OCI-LY7 (cell line): Measurements from ENCODE around the gene SLC22A4. TPM values are rescaled to one million over a fixed set of nuclear protein-coding genes. Genes with fewer than 3 reads are reported as not detected.

Source experiments
- BruUV-seq: library from RNA; stranded (reverse); fragments of 400-500 nt; replicated peaks from 2 replicates; lab custom pipeline; 2021; lab: Mats Ljungman, UMichigan
- CTCF ChIA-PET: fragments of 300-600 bp; sonication (Branson Sonifier 250); formaldehyde crosslinking; loops from one replicate; lab custom pipeline; 2022; ENCODE audit warnings: antibody characterized with exemption; ENCODE audit not compliant: unreplicated experiment; lab: Charles Lee
- POLR2A ChIA-PET: fragments of 300-600 bp; sonication (Branson Sonifier 250); formaldehyde crosslinking; loops from one replicate; lab custom pipeline; 2022; ENCODE audit warnings: antibody characterized with exemption; lab: Charles Lee
- DNase-seq: peaks from one replicate; pipeline ENCODE4 v3.0.0-alpha.2; 2015; ENCODE audit warnings: low spot score
- H2AFZ ChIP-seq: fragments of 200-600 bp; sonication (generic), shearing (Covaris generic); 2 replicates; pipeline ENCODE4 v1.6.1; 2014; ENCODE audit warnings: mild to moderate bottlenecking, antibody characterized with exemption, low read length, moderate library complexity
- H3K27ac ChIP-seq: fragments of 200-600 bp; sonication (generic); 2 replicates; pipeline ENCODE4 v1.5.1; 2014; ENCODE audit warnings: mixed run types, low read depth, mild to moderate bottlenecking, moderate library complexity, low read length, inconsistent platforms; ENCODE audit not compliant: poor library complexity, severe bottlenecking
- H3K36me3 ChIP-seq: fragments of 200-600 bp; sonication (generic); 2 replicates; pipeline ENCODE4 v1.6.1; 2014; ENCODE audit warnings: mild to moderate bottlenecking, antibody characterized with exemption, low read length, moderate library complexity, mixed read lengths; ENCODE audit not compliant: insufficient read depth
- H3K4me1 ChIP-seq: fragments of 200-600 bp; sonication (generic); 2 replicates; pipeline ENCODE4 v1.5.1; 2014; ENCODE audit warnings: mild to moderate bottlenecking, low read length; ENCODE audit not compliant: insufficient read depth, poor library complexity, severe bottlenecking
- H3K4me2 ChIP-seq: fragments of 200-600 bp; sonication (generic); 2 replicates; pipeline ENCODE4 v1.6.1; 2014; ENCODE audit warnings: mild to moderate bottlenecking, low read length
- H3K4me3 ChIP-seq: fragments of 200-600 bp; sonication (generic); 2 replicates; pipeline ENCODE4 v1.5.1; 2014; ENCODE audit warnings: mild to moderate bottlenecking, low read depth, low read length; ENCODE audit not compliant: poor library complexity, severe bottlenecking
- H3K79me2 ChIP-seq: fragments of 200-600 bp; sonication (generic); 2 replicates; pipeline ENCODE4 v1.6.1; 2016; ENCODE audit warnings: low read depth, mild to moderate bottlenecking, low read length, moderate library complexity, mixed read lengths; ENCODE audit not compliant: insufficient read depth
- H3K9me2 ChIP-seq: fragments of 200-600 bp; sonication (generic); 2 replicates; pipeline ENCODE4 v1.6.1; 2016; ENCODE audit warnings: mild to moderate bottlenecking, low read length, mixed read lengths; ENCODE audit not compliant: insufficient read depth
- H3K9me3 ChIP-seq: fragments of 200-600 bp; sonication (generic); 2 replicates; pipeline ENCODE4 v1.6.1; 2014; ENCODE audit warnings: mild to moderate bottlenecking, mixed run types, low read length, mixed read lengths
- H4K20me1 ChIP-seq: fragments of 200-600 bp; sonication (generic); 2 replicates; pipeline ENCODE4 v1.6.1; 2014; ENCODE audit warnings: mild to moderate bottlenecking, antibody characterized with exemption, low read length, moderate library complexity, mixed read lengths; ENCODE audit not compliant: insufficient read depth
- CTCF ChIP-seq: fragments of 200-600 bp; sonication (generic); conservative IDR thresholded peaks from 2 replicates; pipeline ENCODE4 v1.5.1; 2014; ENCODE audit warnings: mild to moderate bottlenecking, antibody characterized with exemption, low read length, moderate library complexity, mixed read lengths
- EZH2phosphoT487 ChIP-seq: fragments of 200-600 bp; sonication (generic); IDR thresholded peaks from 2 replicates; pipeline ENCODE4 v1.6.1; 2018; ENCODE audit warnings: low read depth, borderline replicate concordance, mild to moderate bottlenecking, mixed run types, antibody characterized with exemption, low read length, moderate library complexity, mixed read lengths
- intact Hi-C: fragments of 100-400 bp; cut with micrococcal nuclease; formaldehyde crosslinking; loops from one replicate; pipeline ENCODE4 v1.10.0; 2022; ENCODE audit not compliant: unreplicated experiment
- total RNA-seq, 2 experiments: library from RNA; depleted of rRNA in 1 of 2; stranded (reverse); fragments of >200 nt in 1 of 2; shearing (Covaris generic) in 1 of 2; gene quantifications; 2 replicates each; pipeline ENCODE4 v1.2.3, GENCODE V29; 2014 to 2022

Gene SLC22A4
- total RNA-seq, 2 experiments from 2014 or later = not detected

DNA sequence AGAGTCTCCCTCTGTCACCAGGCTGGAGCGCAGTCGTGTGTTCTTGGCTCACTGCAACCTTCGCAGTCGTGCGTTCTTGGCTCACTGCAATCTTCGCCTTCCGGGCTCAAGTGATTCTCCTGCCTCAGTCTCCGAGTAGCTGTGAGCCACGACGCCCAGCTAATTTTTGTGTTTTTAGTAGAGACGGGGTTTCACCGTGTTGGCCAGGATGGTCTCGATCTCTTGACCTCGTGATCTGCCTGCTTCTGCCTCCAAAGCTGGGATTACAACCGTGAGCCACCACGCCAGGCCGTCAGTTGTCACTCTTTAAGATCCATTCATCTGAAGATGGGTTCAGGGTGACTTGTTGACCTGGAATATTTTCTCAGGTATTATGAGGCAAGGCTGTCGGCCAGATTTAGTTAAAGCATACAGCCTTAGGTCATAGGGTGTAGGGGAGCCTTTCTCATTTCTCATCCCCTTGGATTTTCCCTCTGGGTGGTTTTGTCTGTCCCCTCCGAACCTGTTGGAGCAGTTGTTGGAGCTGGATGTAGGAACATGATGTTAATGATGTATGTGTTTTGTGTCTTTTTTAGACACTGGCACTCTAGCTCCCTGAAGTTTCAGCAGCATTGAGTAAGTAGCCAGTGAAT, 76.9 kb downstream of the SLC22A4 start:
- intact Hi-C loops = no loop called here
- Histone ChIP-seq H3K79me2 (no peaks in the 10 kb centered on the region), H3K4me3 (no peak overlapping the region), H3K27ac (no peak overlapping the region), H3K4me1 (no peaks in the 10 kb centered on the region), H3K4me2 (no peak overlapping the region), H3K36me3 (no peaks in the 10 kb centered on the region), H2AFZ (no peak overlapping the region), H3K9me3 (no peaks in the 10 kb centered on the region), H4K20me1 (no peaks in the 10 kb centered on the region), H3K9me2 (no peaks in the 10 kb centered on the region)
- TF ChIP-seq EZH2phosphoT487 = no peak
- TF ChIP-seq CTCF = no peak
- BruUV-seq = no TSS peak
- ChIA-PET CTCF (no interaction called here), POLR2A (interaction anchor here (1.1 kb wide), 1 partner anchor 380 kb away, joined by 7 read pairs; no protein-coding TSS in a partner anchor)
- DNase-seq = no peak

DNA sequence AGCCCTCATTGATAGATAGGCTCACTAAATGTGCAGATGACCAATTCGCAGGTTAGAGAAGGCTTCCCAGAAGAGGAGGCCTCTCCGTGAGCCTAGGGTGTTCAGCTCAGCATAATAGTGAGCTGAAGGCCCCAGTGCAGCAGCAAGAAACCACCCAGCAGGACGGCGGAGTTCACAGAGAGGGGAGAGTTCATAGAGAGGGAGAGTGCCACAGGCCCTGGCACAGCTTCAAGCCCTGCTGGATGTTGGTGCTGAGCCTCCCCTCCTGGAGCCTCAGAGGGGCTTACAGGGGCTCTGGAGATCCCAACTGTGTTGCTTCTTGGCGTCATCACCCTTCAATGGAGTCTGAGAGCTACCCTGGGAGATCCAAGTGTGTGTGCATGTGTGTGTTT, 77.4 kb downstream of the SLC22A4 start:
- no peaks in the 10 kb centered on the region for H4K20me1 ChIP-seq
- no peaks in the 10 kb centered on the region for H3K36me3 ChIP-seq
- H3K4me2 ChIP-seq = no peak overlapping the region
- H3K9me3 ChIP-seq = no peaks in the 10 kb centered on the region
- TF ChIP-seq CTCF (no peak), EZH2phosphoT487 (no peak)
- no peak overlapping the region for H3K4me3 ChIP-seq
- H3K27ac ChIP-seq = no peak overlapping the region
- no peaks in the 10 kb centered on the region for H3K9me2 ChIP-seq
- no TSS peak for BruUV-seq
- CTCF ChIA-PET = no interaction called here
- no peaks in the 10 kb centered on the region for H3K4me1 ChIP-seq
- H3K79me2 ChIP-seq = no peaks in the 10 kb centered on the region
- POLR2A ChIA-PET = interaction anchor here (1.1 kb wide), 1 partner anchor 379 kb away, joined by 7 read pairs; no protein-coding TSS in a partner anchor
- no peak overlapping the region for H2AFZ ChIP-seq
- intact Hi-C loops = no loop called here
- DNase-seq = no peak

DNA sequence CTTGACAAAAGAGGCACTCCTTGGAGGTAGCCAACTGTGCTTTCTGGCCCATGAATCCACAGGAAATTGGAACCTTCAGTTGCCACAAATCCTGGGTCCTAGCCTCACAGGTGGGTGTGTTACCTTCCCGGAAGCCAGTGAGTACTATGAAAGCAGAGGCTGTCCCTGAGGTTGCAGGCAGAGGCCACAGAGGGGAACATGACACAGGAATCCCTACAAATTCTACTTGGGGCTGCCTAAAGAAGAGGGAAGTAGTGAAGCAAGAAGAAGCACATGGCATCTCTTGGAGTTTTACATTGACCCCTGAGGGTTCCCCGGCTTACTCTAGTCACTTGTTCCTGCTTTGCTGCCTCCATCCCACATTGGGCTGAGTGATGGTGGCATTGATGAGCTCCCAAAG, 77.9 kb downstream of the SLC22A4 start:
- Histone ChIP-seq H3K79me2 (no peaks in the 10 kb centered on the region), H4K20me1 (no peaks in the 10 kb centered on the region), H3K4me2 (no peak overlapping the region), H3K9me2 (no peaks in the 10 kb centered on the region), H2AFZ (no peak overlapping the region), H3K4me3 (no peak overlapping the region), H3K36me3 (no peaks in the 10 kb centered on the region), H3K27ac (no peak overlapping the region), H3K4me1 (no peaks in the 10 kb centered on the region), H3K9me3 (no peaks in the 10 kb centered on the region)
- CTCF ChIA-PET = no interaction called here
- intact Hi-C loops = no loop called here
- no TSS peak for BruUV-seq
- POLR2A ChIA-PET = no interaction called here
- DNase-seq = no peak
- TF ChIP-seq CTCF (no peak), EZH2phosphoT487 (no peak)
